GM21423 (cell line): ENCODE measurements around the gene WRNIP1.

Source experiments
- ATAC-seq: cut with Tn5 transposase; IDR thresholded peaks from one replicate; pipeline ENCODE4 v1.9.1; 2021; ENCODE audit warnings: mild to moderate bottlenecking, moderate library complexity; ENCODE audit not compliant: unreplicated experiment

Gene WRNIP1

DNA sequence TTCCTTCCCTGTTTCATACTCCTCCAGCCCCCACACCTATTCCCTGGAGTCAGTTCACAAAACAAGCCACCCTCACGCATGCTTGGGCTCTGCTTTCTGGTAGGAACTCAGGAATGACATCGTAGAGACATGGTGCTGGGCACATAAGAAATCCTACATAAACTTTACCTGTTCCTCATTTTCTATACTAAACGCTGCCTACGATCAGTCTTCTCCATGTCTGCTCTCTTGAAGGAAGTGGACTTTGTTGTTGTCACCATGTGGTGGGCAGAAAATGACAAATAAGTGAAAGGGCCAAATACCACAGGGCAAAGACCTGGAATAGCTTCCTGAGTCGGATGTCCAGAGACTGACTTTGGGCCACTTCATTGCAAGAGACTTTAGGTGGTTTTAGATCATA is 24.6 kb upstream of the WRNIP1 start:
- ATAC-seq: no peak

DNA sequence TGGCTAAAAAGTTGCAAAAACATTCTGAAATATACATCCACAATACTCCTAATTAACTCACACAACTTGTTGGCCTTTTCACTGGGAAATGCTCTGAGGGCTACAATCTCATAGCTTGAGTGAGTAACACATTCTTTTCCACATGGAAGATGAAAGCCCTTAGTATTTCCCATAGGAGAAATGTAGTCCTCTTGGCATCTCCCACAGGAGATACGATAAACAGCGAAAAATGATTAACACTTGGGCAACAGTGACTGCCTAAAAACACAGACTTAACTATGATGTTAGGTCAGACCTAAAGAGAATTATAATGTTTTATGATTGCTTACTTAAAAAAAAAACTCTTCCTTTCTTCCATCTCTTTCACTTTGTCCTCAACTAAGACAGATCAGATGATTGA is 23.4 kb upstream of the WRNIP1 start:
- ATAC-seq: no peak

DNA sequence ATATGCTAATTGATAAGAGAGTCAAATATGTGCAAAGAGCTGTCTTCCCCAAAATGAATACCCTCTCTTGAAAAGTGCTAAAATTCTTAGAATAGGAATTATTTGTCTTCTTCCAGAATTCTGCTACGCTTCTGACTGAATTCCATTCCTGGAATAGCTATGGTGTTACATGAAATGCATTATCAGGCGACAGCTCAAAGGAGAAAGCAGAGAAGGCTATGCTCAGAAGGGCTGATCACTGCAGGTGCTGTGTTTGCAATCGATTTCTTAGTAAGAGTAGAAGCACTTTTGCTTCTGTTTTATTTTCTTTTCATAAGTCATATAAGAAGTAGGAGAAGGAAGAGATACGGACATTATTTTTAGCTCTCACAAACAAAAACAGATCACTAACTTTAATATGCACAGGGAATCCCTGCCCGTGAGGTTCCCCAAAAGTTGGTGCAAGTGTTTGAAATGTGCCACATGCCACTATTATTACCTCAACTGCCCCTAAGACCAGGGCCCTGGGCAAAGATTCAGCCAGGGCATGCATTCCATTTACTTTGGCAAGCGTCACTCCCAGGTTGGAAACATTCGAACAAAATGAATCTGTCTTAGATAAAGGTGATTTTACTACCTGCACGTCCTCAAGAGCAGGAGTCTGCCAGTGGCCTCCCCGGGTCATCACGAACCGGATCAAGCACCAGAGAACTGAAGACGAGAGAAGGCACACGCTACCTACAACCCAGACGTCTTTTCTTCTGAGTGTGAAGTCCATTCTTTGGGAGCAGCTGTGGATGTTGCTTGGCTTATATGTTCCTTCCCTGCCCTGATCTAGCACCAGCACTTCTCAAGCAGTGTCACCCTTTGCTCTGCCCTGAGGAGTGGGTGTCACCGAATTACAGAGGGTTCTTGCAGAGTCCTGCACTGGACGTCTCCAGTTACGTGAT is 21.6 kb upstream of the WRNIP1 start:
- no peak for ATAC-seq

DNA sequence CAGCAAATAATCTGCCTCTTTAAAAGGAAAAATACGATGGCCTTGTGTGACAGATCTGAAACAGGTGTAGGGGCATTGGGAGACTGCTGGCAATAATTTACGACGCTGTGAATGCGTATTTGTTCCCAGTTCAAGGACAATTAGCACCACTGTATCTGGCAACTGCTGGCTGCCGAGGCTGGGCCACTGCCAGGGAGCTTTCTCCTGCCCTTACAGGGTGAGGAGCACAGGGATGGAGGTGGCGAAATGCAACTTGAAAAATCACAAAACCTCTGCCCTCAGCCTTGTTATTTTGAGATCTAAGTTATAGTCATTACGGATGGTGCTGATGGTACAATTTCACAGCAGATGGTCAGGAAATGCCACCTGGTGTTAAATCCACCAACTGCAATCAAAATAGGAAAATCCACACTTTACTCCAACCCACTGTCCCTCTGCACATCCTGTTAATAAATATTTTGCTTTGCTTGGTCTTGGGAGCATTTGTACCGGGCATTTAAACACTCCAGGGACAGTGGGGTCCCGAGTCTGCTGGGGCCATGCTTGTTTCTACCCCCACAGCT is 20.9 kb upstream of the WRNIP1 start:
- no peak for ATAC-seq

DNA sequence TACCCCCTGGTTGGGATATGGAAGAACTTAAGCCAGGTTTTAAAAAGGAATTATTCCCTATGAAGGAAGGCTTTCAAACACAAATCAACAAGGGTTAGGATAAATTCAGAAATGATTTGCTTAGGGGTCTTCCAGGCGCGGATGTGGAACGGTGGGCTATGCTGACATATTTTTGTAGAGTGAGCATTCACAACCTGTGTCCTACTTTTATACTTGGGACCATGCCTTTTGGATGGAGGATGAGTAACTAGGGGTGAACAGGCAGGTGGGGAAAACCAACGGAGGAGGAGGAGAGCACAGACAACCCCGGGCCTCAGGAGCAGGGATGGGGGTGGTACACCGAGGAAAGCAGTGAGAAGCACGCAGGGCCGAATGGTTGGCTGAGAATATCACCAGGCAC is 20.4 kb upstream of the WRNIP1 start:
- no peak for ATAC-seq

DNA sequence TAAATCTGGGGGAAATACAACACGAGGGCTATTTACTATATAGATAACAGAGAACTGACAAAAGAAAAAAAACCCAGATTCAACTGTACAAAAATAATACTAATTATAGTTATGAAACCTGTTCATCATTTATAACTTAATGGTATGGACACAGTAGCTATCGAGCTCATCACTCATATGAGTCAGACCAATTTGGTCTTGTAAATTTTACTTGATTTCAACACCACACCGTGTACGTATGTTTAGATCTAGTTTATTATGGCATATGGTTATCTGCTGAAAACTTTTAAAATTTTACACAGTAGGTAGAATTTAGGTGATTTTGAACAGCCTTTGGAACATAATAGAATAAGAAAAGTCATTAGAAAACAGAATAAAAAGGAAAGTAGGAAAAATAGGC is 19.9 kb upstream of the WRNIP1 start:
- ATAC-seq: no peak

DNA sequence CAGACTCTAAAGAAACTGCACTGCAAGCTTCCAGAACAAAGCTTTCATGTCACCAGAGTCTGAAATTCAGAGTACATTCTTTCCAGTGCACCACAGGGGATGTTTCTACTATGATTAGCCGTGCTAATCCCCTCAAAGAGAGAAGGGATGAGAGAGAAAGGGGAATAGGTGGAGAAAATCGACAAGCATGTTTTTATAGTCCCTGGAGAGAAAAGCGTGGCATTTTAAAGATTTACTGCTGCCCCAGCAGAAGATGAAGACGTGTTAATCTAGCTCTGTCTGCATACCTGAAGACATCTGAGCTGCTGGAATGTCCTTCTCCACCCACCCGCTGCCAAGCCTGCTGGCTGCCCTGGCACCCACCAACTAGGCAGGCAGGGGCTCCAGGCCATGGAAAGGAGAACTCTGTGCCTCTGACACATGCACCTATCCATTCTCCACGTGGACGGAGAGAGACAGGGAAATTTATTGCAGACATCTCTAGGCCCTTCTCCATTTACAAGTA is 18.6 kb upstream of the WRNIP1 start:
- ATAC-seq: no peak

DNA sequence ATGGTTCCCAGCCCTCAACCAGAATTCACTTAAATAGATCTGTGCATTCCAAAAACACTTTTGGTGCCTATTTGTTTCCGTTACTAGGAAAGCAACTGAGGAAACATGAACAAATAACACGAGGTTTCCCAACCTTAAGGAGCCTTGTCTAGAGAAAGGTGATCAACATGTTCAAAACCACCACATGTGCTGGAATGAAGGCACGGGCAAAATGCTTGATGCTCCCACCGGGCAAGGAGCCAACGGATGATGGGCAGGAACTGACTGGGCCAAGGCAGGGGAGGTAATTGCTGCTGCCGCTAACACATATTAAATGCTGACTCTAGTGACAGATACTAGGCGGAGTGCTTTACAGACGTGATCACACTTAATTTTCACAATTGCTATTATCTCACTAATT is 17.0 kb upstream of the WRNIP1 start:
- ATAC-seq: no peak

DNA sequence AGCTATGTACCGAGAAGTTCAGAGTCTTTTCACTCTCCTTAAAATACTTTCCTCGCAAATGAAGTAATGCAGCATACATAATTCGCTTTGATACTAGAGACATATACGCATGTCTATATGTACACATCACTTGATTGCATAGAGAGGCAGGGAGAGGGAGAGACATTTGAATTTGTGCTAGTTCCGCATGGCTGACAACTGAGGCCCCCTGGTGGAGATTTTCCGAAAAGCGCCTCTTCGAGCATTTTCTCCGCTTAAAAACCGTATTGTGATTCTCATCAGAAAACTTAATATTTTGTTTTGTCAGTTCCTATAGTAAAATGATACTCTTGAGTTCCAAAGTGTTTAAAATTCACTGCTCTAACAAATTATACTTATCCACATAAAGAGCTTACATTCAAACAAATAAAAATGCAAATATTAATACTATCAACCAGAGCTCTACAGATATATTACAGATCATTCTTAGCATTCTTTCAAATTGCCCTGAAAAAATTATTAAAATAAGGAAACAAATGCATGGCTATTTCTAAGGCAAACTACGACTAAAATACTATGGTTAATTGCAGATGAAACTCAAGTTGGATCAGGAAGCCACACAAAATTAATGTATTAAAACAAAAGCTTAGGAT is 15.1 kb upstream of the WRNIP1 start:
- ATAC-seq: no peak

DNA sequence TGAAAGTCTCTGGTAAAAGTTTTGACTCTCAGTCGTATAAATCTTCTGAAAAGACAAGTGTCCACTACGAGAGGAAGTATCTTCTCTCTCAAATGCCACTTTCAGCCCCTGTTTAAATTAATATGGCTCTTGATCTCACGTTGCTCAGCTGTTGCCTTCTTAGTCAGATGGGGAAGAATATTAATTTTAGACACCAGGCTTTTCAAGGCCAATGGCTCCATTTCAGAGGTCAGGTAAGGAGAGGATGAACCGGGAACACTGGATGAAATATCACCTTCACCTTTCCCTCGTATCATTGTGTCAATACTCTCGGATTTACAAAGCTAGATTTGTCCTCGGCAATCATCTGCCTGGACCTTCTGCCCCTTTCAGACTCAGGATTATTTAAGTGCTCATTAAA is 14.4 kb upstream of the WRNIP1 start, which contains the start of gene MYLK4:
MYLK4 (minus strand) TSS at position 91 of the 400 bp plus-strand sequence. CDS start 1,628 bp downstream, outside the sequence.
- no peak for ATAC-seq

DNA sequence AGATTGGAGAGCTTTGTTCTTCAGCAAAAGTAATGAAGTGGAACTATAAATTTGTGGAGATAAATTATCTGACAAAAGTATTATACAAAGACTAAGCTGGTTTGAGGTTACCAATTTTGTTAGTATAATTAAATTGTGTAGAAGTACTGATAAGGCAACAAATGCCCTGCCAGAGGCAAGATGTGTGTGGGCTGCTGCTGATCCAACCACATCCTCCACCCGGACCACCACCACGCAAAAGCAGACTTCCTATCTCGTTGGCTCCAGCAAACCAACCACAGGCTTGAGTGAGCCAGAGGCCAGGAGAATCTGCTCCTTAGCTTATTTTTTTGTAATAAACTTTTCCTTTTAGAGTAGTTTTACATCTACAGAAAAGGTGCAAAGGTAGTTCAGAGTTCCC is 13.3 kb upstream of the WRNIP1 start:
- ATAC-seq: no peak

DNA sequence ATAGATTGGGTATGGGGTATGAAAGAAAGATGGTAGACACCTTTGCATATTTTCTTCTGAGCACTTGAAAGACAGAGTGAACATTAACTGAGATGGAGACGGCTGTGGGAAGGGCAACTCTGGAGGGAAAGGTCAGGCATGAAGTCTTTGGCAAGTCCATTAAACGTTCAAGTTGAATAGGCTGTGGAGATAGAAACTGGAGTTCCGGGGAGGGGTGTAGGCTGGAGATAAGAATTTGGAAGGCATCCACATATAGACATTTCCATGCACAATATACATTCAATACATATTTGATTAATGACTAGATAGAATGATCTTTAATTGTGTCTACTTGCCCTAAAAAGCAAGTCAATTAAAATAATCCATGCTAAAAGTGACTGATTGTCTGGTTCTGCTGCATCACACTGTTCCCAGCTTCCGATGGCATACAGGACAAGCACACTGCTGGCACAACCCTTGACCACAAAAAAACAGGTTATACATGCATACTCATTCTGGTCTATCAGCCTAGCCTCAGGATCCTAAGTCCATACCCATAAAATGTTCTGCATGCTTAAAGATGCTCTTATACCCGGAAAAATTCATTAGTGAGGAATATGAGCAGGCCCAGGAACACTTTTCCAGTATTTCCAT is 12.6 kb upstream of the WRNIP1 start:
- ATAC-seq: no peak

DNA sequence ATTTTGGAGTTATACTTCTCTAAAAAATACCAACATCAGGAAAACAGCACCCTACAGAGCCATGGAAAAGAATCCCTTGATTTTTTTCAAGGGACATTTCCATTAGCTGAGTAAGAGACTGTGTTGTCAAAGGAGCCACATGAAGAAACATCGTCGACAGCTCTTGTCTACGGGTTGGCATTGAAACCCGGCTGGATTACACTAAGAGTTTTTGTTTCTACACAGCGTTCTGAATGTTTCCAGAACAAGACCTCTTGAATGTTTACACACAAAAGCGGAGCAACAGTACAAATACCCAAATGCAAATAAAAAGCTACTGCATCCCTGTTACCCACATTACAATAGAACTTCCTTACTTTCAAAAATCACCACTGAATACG is 12.1 kb upstream of the WRNIP1 start:
- no peak for ATAC-seq

DNA sequence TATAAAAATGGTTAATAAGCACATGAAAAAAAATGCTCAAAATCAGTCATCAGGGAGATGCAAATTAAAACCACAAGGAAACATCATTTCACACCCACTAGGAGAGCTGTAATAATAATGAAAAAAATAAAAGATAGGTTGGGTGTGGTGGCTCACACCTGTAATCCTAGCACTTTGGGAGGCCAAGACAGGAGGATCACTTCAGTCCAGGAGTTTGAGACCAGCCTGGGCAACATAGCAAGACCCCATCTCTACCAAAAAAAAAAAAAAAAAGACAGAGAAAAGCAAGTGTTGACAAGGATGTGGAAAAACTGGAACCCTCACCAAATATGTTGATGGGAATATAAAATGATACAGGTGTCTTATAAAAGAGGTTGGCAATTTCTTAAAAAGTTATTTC is 11.4 kb upstream of the WRNIP1 start:
- no peak for ATAC-seq

DNA sequence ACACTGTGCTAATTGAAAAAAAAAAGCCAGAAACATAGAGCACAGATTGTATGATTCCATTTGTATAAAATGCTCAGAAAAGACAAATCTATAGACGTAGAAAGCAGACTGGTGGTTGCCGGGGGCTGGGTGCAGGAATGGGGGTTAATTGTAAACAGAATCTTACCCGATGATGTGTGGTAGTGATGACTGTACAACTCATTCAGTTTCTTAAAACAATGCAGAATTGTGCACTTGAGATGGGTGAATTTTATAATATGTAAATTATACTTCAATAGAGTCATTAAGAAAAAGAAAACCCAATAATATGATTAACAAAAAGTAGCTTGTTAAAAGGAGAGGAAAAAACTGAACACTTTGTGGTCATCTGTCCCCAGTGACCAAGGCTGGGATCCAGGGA is 10.8 kb upstream of the WRNIP1 start:
- ATAC-seq: no peak

DNA sequence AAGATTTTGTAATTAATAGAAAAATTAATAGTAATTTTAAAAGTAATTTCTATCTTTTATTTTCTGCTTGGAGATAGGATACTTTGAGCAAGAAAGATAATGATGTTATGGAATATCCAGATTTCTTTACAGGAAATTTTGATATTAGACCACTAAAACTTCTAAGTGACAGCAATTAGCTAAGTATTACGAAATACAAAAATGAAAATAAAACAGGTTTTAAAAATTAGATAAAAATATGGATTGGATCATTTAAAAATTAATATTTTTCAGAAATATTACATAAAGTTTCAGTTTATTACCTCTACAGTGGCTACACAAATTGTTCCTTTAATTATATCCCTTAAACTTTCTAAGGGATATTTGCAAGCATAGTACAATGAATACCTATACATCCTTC is 10.3 kb upstream of the WRNIP1 start:
- ATAC-seq: no peak

DNA sequence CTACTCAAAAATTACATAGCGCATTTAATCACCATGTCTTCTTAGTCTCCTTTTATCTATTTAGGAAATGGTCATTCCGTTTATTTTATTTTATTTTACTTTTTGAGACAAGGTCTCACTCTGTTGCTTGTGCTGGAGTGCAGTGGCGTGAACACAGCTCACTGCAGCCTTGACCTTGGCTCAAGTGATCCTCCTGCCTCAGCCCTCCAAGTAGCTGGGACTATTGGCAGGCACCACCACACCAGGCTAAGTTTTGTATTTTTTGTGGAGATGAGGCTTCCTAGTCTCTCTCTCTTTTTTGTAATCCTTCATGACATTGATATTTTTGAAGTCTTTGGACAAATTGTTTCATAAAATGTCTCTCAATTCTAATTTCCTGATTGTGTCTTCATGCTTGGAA is 9.7 kb upstream of the WRNIP1 start:
- no peak for ATAC-seq

DNA sequence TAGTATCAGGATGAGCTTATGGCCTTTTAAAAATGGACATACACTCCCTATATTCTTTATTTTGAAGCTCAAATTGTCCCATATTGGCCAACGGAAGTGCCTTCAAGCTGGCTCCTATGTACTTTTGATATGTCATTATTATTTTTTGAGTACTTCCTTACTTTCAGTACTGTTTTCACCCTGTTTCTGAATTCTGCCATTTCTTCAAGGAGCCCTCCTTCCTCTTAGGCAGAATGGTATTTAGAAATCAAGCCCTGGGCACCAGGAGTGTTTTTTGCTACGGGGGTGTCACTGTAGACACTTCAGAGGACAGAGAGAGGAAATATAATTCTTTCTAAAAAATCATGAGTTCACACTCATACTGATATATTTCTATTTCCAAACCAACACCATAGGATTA is 9.0 kb upstream of the WRNIP1 start:
- ATAC-seq: no peak

DNA sequence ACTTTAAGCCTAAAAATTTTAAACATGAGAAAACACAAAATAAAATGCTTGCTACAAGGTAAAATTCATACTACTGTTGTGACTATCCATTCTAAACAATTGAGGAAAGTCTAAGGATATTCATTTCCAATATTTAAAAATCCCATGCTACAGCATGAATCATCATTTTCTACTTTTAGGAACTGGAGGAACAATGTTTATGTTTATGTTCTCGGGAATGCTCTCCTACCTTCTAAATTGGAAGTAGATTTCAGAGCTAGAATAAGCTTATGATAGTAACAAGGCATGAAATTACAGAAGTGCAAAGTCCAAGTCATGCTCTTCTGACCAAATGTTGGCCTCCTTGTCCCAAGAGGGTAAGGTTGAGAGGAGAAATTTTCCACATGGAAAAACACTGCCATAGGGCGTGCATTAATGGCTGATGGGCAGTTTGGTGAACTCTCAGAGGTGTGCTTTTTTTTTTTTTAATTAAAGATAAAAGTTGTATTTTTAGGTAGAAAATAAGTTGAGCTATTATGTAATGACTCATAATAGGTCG is 8.4 kb upstream of the WRNIP1 start:
- ATAC-seq: no peak

DNA sequence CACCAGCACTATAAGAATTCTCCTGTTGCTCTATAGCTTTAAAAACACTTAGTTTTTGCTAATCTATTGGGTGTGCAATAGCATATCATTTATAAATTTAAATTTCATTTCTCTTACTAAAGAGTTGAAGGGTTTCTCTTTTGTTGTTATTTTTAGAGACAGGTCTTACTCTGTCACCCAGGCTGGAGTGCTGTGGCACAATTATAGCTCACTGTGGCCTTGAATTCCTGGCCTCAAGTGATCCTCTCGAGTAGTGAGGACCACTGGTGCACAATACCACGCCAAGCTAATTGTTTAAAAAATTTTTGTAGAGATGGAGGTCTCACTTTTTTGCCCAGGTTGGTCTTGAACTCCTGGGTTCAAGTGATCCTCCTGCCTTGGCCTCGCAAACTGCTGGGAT is 6.2 kb upstream of the WRNIP1 start:
- ATAC-seq: no peak
